GM21381 (cell line): ENCODE data around the gene GNG14.
"Not testable (repeated sequence)": the region's sequence is repeated elsewhere in the genome, so short reads cannot be mapped to it uniquely, and the experiment has no call there.

Experiments
- ATAC-seq: cut with Tn5 transposase; IDR thresholded peaks from one replicate; pipeline ENCODE4 v1.9.1; 2021; ENCODE audit warnings: mild to moderate bottlenecking, moderate library complexity; ENCODE audit not compliant: unreplicated experiment

GNG14 gene

GRCh38 chr19:12666265-12667048 is 21.3 kb upstream of the GNG14 start, which contains the start of the genes MAN2B1 and WDR83:
MAN2B1 (minus strand) TSS chr19:12666742; CDS start chr19:12666701, 41 bp downstream.
WDR83 (plus strand) TSS chr19:12666807; CDS start chr19:12669791, 2,984 bp downstream.
- no peak for ATAC-seq

GRCh38 chr19:12667731-12668302 is 20.0 kb upstream of the GNG14 start:
- no peak for ATAC-seq

GRCh38 chr19:12668346-12668745 is 19.5 kb upstream of the GNG14 start:
- ATAC-seq: no peak

- no peak for ATAC-seq
These were observed 18.9 kb upstream of the GNG14 start for GRCh38 chr19:12668932-12669269.

GRCh38 chr19:12669270-12670158 is 18.3 kb upstream of the GNG14 start:
- no peak for ATAC-seq

- ATAC-seq: no peak
These were observed 17.5 kb upstream of the GNG14 start for GRCh38 chr19:12670159-12670928.

GRCh38 chr19:12672744-12673143 is 15.1 kb upstream of the GNG14 start:
- ATAC-seq: no peak

GRCh38 chr19:12675399-12675798 is 12.4 kb upstream of the GNG14 start:
- ATAC-seq: no peak

- no peak for ATAC-seq
These were observed 11.9 kb upstream of the GNG14 start for GRCh38 chr19:12675940-12676339.

GRCh38 chr19:12676384-12676792 is 11.4 kb upstream of the GNG14 start:
- no peak for ATAC-seq

- ATAC-seq: no peak
These were observed 10.9 kb upstream of the GNG14 start for GRCh38 chr19:12676928-12677327.

- ATAC-seq: not testable (repeated sequence)
These were observed 9.8 kb upstream of the GNG14 start for GRCh38 chr19:12678039-12678438.

GRCh38 chr19:12680034-12680433 is 7.8 kb upstream of the GNG14 start:
- ATAC-seq: no peak

GRCh38 chr19:12681074-12681987 is 6.5 kb upstream of the GNG14 start, which contains the start of gene DHPS:
DHPS (minus strand) TSS chr19:12681880; CDS start chr19:12681766, 114 bp downstream.
- ATAC-seq: peak; percentile 59

- ATAC-seq: no peak
These were observed 2.0 kb upstream of the GNG14 start for GRCh38 chr19:12685831-12686230.

GRCh38 chr19:12689012-12689411 is 1.2 kb downstream of the GNG14 start:
- ATAC-seq: no peak

- ATAC-seq: no peak
These were observed 1.9 kb downstream of the GNG14 start for GRCh38 chr19:12689581-12690216.

GRCh38 chr19:12692960-12693359 is 5.2 kb downstream of the GNG14 start:
- ATAC-seq: no peak

GRCh38 chr19:12694641-12695040 is 6.8 kb downstream of the GNG14 start:
- no peak for ATAC-seq
